ENCODE data around the gene NSRP1. TPM values are rescaled to one million over a fixed set of nuclear protein-coding genes. Genes with fewer than 3 reads are reported as not detected.
"Not testable (repeated sequence)": the region's sequence is repeated elsewhere in the genome, so short reads cannot be mapped to it uniquely, and the experiment has no call there.

NSRP1 gene
- total RNA-seq, 4 donors from 2014 or later = 18.7 to 33.5 (median 22.8) TPM

GRCh38 chr17:30084788-30085187 lies 31.8 kb upstream of the NSRP1 start:
- DNase-seq (ENCODE audit: low spot score in 2 of 2) = no peak
- Histone ChIP-seq H3K27ac (no peak overlapping the region), H3K9me3 (no peaks in the 10 kb centered on the region), H3K4me3 (no peak overlapping the region), H3K27me3 (peaks cover 10% of the 10 kb centered on the region), H3K36me3 (no peaks in the 10 kb centered on the region), H3K4me1 (no peaks in the 10 kb centered on the region)
- no peak for TF ChIP-seq POLR2A (IDR thresholded peaks at IDR 0.05)
- TF ChIP-seq CTCF (IDR thresholded peaks at IDR 0.05) = no peak
- TF ChIP-seq POLR2AphosphoS5 (IDR thresholded peaks at IDR 0.05) = no peak
- TF ChIP-seq EP300 (IDR thresholded peaks at IDR 0.05) = no peak
- 45% methylated on average over 6 of the region's 6 CpGs for WGBS

GRCh38 chr17:30086896-30087295 lies 29.7 kb upstream of the NSRP1 start:
- no peak for DNase-seq (ENCODE audit: low spot score in 2 of 2)
- no peaks in the 10 kb centered on the region for H3K4me1 ChIP-seq
- H3K36me3 ChIP-seq = no peaks in the 10 kb centered on the region
- WGBS = 89% methylated on average over 2 of the region's 2 CpGs
- H3K27me3 ChIP-seq = peaks cover 10% of the 10 kb centered on the region
- TF ChIP-seq POLR2AphosphoS5 (IDR thresholded peaks at IDR 0.05) = no peak
- TF ChIP-seq CTCF (IDR thresholded peaks at IDR 0.05) = no peak
- TF ChIP-seq EP300 (IDR thresholded peaks at IDR 0.05) = no peak
- no peak for TF ChIP-seq POLR2A (IDR thresholded peaks at IDR 0.05)
- H3K27ac ChIP-seq = no peak overlapping the region
- H3K4me3 ChIP-seq = no peak overlapping the region
- no peaks in the 10 kb centered on the region for H3K9me3 ChIP-seq

- not testable (repeated sequence) for H3K9me3 ChIP-seq; DNase-seq (ENCODE audit: low spot score in 2 of 2); H3K4me3 ChIP-seq; H3K4me1 ChIP-seq; H3K27ac ChIP-seq; H3K27me3 ChIP-seq; H3K36me3 ChIP-seq
- WGBS = 95% methylated on average over 3 of the region's 3 CpGs
Measured at GRCh38 chr17:30087431-30087830, 29.2 kb upstream of the NSRP1 start.

- Histone ChIP-seq H3K9me3 (no peaks in the 10 kb centered on the region), H3K4me1 (peaks cover 5% of the 10 kb centered on the region), H3K27ac (no peak overlapping the region), H3K4me3 (no peak overlapping the region), H3K27me3 (peaks cover 7% of the 10 kb centered on the region), H3K36me3 (no peaks in the 10 kb centered on the region)
- TF ChIP-seq CTCF (IDR thresholded peaks at IDR 0.05) = no peak
- no peak for TF ChIP-seq POLR2AphosphoS5 (IDR thresholded peaks at IDR 0.05)
- TF ChIP-seq POLR2A (IDR thresholded peaks at IDR 0.05) = no peak
- no peak for TF ChIP-seq EP300 (IDR thresholded peaks at IDR 0.05)
- 74% methylated on average over 4 of the region's 4 CpGs for WGBS
- DNase-seq (ENCODE audit: low spot score in 2 of 2) = no peak
Measured at GRCh38 chr17:30091121-30091670, 25.4 kb upstream of the NSRP1 start.

- TF ChIP-seq POLR2AphosphoS5 (IDR thresholded peaks at IDR 0.05) = no peak
- TF ChIP-seq POLR2A (IDR thresholded peaks at IDR 0.05) = no peak
- TF ChIP-seq CTCF (IDR thresholded peaks at IDR 0.05) = no peak
- TF ChIP-seq EP300 (IDR thresholded peaks at IDR 0.05) = no peak
- WGBS = 38% methylated on average over 6 of the region's 6 CpGs
- Histone ChIP-seq H3K27ac (no peak overlapping the region), H3K9me3 (no peaks in the 10 kb centered on the region), H3K36me3 (no peaks in the 10 kb centered on the region), H3K4me3 (no peak overlapping the region), H3K4me1 (peaks cover 5% of the 10 kb centered on the region), H3K27me3 (peaks cover 3% of the 10 kb centered on the region)
- DNase-seq (ENCODE audit: low spot score in 2 of 2) = no peak
Measured at GRCh38 chr17:30091771-30092170, 24.8 kb upstream of the NSRP1 start.

GRCh38 chr17:30092886-30093285 lies 23.7 kb upstream of the NSRP1 start:
- Histone ChIP-seq H3K4me1 (peaks cover 5% of the 10 kb centered on the region), H3K9me3 (no peaks in the 10 kb centered on the region), H3K36me3 (no peaks in the 10 kb centered on the region), H3K27ac (no peak overlapping the region), H3K4me3 (no peak overlapping the region), H3K27me3 (no peaks in the 10 kb centered on the region)
- TF ChIP-seq CTCF (IDR thresholded peaks at IDR 0.05) (no peak), POLR2A (IDR thresholded peaks at IDR 0.05) (no peak), POLR2AphosphoS5 (IDR thresholded peaks at IDR 0.05) (no peak), EP300 (IDR thresholded peaks at IDR 0.05) (no peak)
- DNase-seq (ENCODE audit: low spot score in 2 of 2) = no peak
